GM18951 (cell line): ENCODE results near the gene NTRK3.

ENCODE experiments used
- POLR2A ChIP-seq: IDR thresholded peaks from 4 replicates; pipeline ENCODE4 v1.6.1; 2011; ENCODE audit warnings: mild to moderate bottlenecking; ENCODE audit not compliant: insufficient read length, insufficient read depth; ENCODE audit errors: extremely low read depth
- in situ Hi-C: fragments of 300-500 bp; cut with MboI; formaldehyde crosslinking; loops from one replicate; pipeline ENCODE4 v1.12.0; 2022; ENCODE audit warnings: low sequenced_read_pairs, mixed read lengths, inconsistent platforms; ENCODE audit not compliant: unreplicated experiment

NTRK3 gene

GRCh38 chr15:88233921-88234320, 22.6 kb downstream of the NTRK3 start:
- TF ChIP-seq POLR2A: no peak
- in situ Hi-C loops: no loop called here

DNA sequence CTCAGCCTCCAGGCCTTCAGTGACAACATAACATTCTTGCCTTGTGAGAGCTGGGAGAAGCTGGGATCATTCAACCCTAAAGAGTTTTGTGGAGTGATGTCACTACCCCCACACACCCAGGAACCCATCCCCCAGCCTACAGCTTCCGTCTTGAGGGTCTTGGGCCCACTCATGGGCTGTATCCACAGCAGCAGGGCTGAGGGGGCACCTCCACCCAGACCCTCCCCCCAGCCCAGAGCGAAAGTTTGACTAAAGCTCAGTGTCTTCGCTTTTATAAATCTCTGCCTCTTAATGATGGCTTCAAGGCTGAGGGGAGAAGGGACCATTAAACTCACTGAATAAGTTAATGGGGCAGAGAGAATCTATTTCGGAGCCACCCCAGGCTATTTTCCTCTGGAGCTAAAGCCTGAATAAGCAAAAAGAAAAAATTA, 23.8 kb downstream of the NTRK3 start:
- TF ChIP-seq POLR2A: no peak
- in situ Hi-C loops: no loop called here

- in situ Hi-C loops: no loop called here
- TF ChIP-seq POLR2A: no peak
These were observed 24.5 kb downstream of the NTRK3 start for GRCh38 chr15:88231909-88232644.

DNA sequence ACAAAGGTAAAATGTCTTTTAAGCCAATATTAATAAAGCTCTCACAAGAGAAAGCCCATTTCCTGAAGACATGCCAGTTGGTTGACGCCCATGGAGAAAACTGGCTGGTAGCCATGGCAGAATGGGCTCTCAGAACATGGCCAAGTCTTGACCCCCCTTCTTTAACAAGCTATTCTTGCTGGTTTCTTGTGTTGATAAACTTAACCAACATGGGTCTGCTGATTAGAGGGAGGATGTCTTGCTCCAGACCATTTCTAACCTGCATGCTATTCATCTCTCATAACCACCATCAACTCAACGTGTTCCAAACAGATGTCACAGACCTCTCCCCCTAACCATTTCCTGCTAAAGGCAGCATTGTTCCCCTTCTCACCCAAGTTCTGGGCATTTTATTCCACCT, 25.7 kb downstream of the NTRK3 start:
- in situ Hi-C loops: no loop called here
- no peak for TF ChIP-seq POLR2A

DNA sequence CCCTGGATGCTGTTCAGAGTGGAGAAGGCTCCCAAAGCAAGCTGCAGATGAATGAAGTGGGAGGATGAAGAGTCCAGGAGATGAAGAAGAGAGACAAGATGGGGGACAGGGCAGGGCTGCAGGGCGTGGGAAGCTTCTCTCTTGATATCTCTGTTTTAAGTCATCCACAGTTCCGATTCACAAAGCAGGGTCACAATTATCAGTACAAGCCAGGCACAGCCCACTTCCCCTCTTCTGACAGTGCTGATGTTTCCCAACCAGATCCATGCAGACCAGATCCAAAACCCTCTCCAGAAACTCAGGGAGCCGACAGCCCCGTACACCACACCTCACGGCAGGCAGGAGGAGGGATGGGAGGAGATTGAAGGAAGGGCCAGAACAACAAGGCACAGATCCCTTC, 31.1 kb downstream of the NTRK3 start:
- no peak for TF ChIP-seq POLR2A
- in situ Hi-C loops: no loop called here

- in situ Hi-C loops: no loop called here
- no peak for TF ChIP-seq POLR2A
These were observed 33.5 kb downstream of the NTRK3 start for GRCh38 chr15:88223084-88223483.

- no peak for TF ChIP-seq POLR2A
- in situ Hi-C loops: no loop called here
These were observed 34.7 kb downstream of the NTRK3 start for GRCh38 chr15:88221836-88222235.

DNA sequence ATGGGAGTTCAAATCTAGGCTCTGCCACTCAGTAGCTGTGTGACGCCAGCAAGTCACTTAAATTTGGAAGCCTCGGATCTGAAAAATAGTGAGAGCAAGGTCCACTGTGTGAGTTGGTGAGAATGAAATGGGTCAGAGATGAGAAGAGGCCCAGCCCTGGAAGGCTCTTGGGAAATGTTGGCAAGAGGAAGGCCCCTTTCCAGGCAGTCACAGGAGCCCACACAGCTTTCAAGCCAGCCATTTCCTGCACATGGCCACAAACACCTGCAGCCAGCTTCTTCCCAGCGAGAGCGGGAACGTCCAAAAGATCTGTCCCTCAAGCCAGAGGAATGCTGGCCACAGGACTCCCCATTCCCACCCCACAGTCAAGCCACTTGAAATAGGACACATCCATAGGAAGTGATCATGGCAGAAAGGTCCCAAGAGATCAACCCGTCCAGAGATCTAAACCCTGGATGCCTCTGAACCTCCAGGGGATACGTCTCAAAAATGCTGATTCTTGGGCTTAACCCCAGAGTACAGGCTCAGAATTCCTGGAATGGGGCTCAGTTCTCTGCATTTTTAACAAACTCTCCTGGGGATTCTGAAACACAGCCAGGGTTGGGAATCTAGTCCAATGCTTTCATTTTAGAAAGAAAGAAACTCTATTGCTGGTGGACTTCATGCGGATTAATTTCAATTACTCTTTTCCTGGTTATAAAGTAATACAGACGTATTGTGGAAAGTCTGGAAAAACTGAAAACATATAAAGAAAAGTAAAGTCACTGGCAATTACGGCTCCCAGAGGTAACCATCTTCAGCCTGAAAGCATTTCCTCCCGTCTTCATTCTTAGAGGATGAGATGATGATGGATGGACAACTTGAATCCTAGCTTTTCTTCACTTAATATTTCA, 35.9 kb downstream of the NTRK3 start:
- in situ Hi-C loops: no loop called here
- TF ChIP-seq POLR2A: no peak

- TF ChIP-seq POLR2A: no peak
- in situ Hi-C loops: no loop called here
These were observed 36.9 kb downstream of the NTRK3 start for GRCh38 chr15:88219623-88220022.

- in situ Hi-C loops: no loop called here
- no peak for TF ChIP-seq POLR2A
These were observed 37.9 kb downstream of the NTRK3 start for GRCh38 chr15:88218557-88219221.

DNA sequence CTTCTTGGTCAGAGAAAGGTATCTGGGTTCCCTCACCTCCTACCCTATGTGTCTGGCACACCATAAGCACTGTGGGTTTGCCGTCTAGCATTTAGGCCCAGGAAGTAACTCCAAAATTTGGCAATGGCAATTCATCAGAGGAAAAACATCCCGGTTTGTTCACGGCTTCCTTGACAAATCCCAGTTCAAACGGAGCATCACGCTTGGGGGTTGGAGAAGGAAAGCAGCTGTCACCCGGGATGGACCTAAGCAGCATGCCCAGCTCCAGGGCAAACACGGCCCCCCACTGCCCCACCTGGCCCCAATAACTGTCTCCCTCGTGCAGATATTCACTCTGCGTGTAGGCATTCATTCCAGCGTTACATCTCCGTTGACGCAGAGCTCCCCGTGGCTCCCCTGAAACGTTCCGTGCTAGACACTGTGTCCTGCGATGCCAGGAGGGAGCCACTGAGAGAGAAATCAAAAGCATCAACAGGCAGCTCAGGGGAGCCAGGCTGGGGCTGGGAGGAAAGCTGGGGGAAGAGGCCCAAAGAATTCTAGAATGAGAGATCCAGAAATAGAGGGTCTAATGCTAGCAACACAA, 41.4 kb downstream of the NTRK3 start:
- TF ChIP-seq POLR2A: no peak
- in situ Hi-C loops: no loop called here

DNA sequence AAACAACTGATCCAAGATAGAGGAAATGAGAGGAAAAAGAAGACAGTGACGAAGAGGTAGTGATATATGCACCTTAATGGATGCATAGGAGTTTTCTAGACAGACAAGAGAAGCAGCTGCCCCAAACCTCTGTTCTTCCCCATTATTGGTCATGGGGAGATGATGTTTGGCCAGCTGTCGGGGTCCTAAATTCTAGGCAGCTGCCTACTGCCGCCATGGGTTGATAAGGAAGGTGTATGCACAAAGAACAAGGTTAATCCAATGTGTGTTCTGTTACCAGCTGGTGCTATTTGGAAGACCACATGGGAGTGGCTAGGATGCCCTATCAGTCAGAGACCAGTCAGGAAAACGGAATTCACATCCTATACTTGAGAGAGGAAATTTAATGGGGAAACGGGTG, 47.4 kb downstream of the NTRK3 start:
- TF ChIP-seq POLR2A: no peak
- in situ Hi-C loops: no loop called here

DNA sequence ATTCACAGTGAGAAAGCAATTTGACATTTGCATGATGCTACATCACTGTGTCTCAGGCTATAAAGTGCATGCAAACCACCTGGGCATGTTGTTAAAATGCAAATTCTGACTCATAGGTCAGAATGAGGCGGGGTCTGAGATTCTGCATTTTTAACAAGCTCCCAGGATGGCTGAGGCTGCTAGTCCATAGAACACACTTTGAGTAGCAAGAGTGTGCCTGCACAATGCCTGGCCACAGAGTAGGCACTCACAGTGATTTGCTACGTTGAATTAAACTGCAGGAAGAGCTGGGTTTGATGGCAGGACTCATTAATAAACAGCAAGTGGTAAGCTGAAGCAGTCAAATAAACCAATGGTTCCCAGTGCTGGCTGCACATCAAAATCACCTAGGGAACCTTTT, 48.1 kb downstream of the NTRK3 start:
- in situ Hi-C loops: no loop called here
- no peak for TF ChIP-seq POLR2A

- TF ChIP-seq POLR2A: no peak
- in situ Hi-C loops: no loop called here
These were observed 49.0 kb downstream of the NTRK3 start for GRCh38 chr15:88207565-88207964.

GRCh38 chr15:88204584-88204983, 52.0 kb downstream of the NTRK3 start:
- no peak for TF ChIP-seq POLR2A
- in situ Hi-C loops: no loop called here
